DOHH2 (cell line): ENCODE measurements around the gene FBXO39.

Experiments
- H3F3A ChIP-seq: fragments of 200-600 bp; sonication (generic), shearing (Covaris generic); 2 replicates; pipeline ENCODE4 v1.6.0; 2016; ENCODE audit warnings: antibody characterized with exemption, mild to moderate bottlenecking; ENCODE audit not compliant: control insufficient read depth, insufficient read depth
- H3K27ac ChIP-seq: fragments of 200-600 bp; sonication (generic); 2 replicates; pipeline ENCODE4 v1.5.1; 2014; ENCODE audit warnings: low read depth, mild to moderate bottlenecking, low read length, moderate library complexity
- H3K27me3 ChIP-seq: fragments of 200-600 bp; sonication (generic); 2 replicates; pipeline ENCODE4 v1.6.1; 2014; ENCODE audit warnings: mild to moderate bottlenecking, low read length, mixed read lengths; ENCODE audit not compliant: control insufficient read depth
- H3K36me3 ChIP-seq: fragments of 200-600 bp; sonication (generic); 2 replicates; pipeline ENCODE4 v1.6.1; 2014; ENCODE audit warnings: mild to moderate bottlenecking, low read length, moderate library complexity, mixed read lengths; ENCODE audit not compliant: control insufficient read depth
- H3K4me1 ChIP-seq: fragments of 200-600 bp; sonication (generic); 2 replicates; pipeline ENCODE4 v1.6.1; 2014; ENCODE audit warnings: mild to moderate bottlenecking, low read length, mixed read lengths; ENCODE audit not compliant: control insufficient read depth
- H3K4me2 ChIP-seq: fragments of 200-600 bp; sonication (generic); 2 replicates; pipeline ENCODE4 v1.6.0; 2014; ENCODE audit warnings: mild to moderate bottlenecking, low read length, moderate library complexity
- H3K4me3 ChIP-seq: fragments of 200-600 bp; sonication (generic); 2 replicates; pipeline ENCODE4 v1.5.1; 2014; ENCODE audit warnings: mild to moderate bottlenecking, low read length, mixed read lengths
- H3K79me2 ChIP-seq: fragments of 200-600 bp; sonication (generic); 2 replicates; pipeline ENCODE4 v1.6.1; 2014; ENCODE audit warnings: mild to moderate bottlenecking, low read length, mixed read lengths; ENCODE audit not compliant: control insufficient read depth
- H3K9me2 ChIP-seq: fragments of 200-600 bp; sonication (generic); replicated peaks from 2 replicates; pipeline ENCODE4 v1.6.1; 2014; ENCODE audit warnings: mild to moderate bottlenecking, low read length, mixed read lengths; ENCODE audit not compliant: control insufficient read depth
- H3K9me3 ChIP-seq: fragments of 200-600 bp; sonication (generic); 2 replicates; pipeline ENCODE4 v1.6.1; 2014; ENCODE audit warnings: antibody characterized with exemption, low read length, mixed read lengths; ENCODE audit not compliant: control insufficient read depth, insufficient read depth
- H4K20me1 ChIP-seq: fragments of 200-600 bp; sonication (generic); 2 replicates; pipeline ENCODE4 v1.6.0; 2014; ENCODE audit warnings: low read depth, mild to moderate bottlenecking, antibody characterized with exemption, low read length, moderate library complexity; ENCODE audit not compliant: control insufficient read depth, insufficient read depth
- CTCF ChIP-seq: fragments of 200-600 bp; sonication (generic); IDR thresholded peaks from one replicate; pipeline ENCODE4 v1.5.1; 2014; ENCODE audit warnings: antibody characterized with exemption, mild to moderate bottlenecking, low read depth, low read length; ENCODE audit not compliant: poor library complexity, severe bottlenecking
- EZH2phosphoT487 ChIP-seq: fragments of 200-600 bp; sonication (generic); IDR thresholded peaks from 2 replicates; pipeline ENCODE4 v1.6.1; 2017; ENCODE audit warnings: borderline replicate concordance, mild to moderate bottlenecking, antibody characterized with exemption, low read length, moderate library complexity, mixed read lengths

The FBXO39 gene

GRCh38 chr17:6755281-6755680 lies 20.7 kb upstream of the FBXO39 start:
- H3K79me2 ChIP-seq = no peaks in the 10 kb centered on the region
- no peak overlapping the region for H3K27ac ChIP-seq
- H3K9me2 ChIP-seq = no peaks in the 10 kb centered on the region
- no peak for TF ChIP-seq EZH2phosphoT487
- TF ChIP-seq CTCF = no peak
- no peak overlapping the region for H3K4me2 ChIP-seq
- H3K4me1 ChIP-seq = no peaks in the 10 kb centered on the region
- H3K4me3 ChIP-seq = no peak overlapping the region
- H4K20me1 ChIP-seq = no peaks in the 10 kb centered on the region
- H3K9me3 ChIP-seq = no peaks in the 10 kb centered on the region
- H3F3A ChIP-seq = no peaks in the 10 kb centered on the region
- H3K36me3 ChIP-seq = no peaks in the 10 kb centered on the region
- H3K27me3 ChIP-seq = peaks cover 19% of the 10 kb centered on the region

- no peak within 1 kb of the TSS for H3K27ac ChIP-seq
- H3K4me3 ChIP-seq = no peak within 1 kb of the TSS
- peak within 1 kb of the TSS; percentile 31 for H3K4me2 ChIP-seq
- H4K20me1 ChIP-seq = no peaks in the 10 kb centered on the region
- H3K9me3 ChIP-seq = no peaks in the 10 kb centered on the region
- no peaks in the 10 kb centered on the region for H3F3A ChIP-seq
- no peaks in the 10 kb centered on the region for H3K79me2 ChIP-seq
- H3K4me1 ChIP-seq = no peaks in the 10 kb centered on the region
- no peaks in the 10 kb centered on the region for H3K36me3 ChIP-seq
- peaks cover 19% of the 10 kb centered on the region for H3K27me3 ChIP-seq
- no peak for TF ChIP-seq CTCF
- H3K9me2 ChIP-seq = no peaks in the 10 kb centered on the region
Observed at GRCh38 chr17:6755731-6756184, 20.3 kb upstream of the FBXO39 start, which contains the start of gene XAF1. TSS of gene XAF1 (plus strand) at chr17:6756046. CDS start at chr17:6756079, 33 bp downstream.

- Histone ChIP-seq H3K9me3 (no peaks in the 10 kb centered on the region), H3K4me2 (no peak overlapping the region), H3K4me1 (no peaks in the 10 kb centered on the region), H3K27ac (no peak overlapping the region), H3K36me3 (no peaks in the 10 kb centered on the region), H3K27me3 (peaks cover 19% of the 10 kb centered on the region), H4K20me1 (no peaks in the 10 kb centered on the region), H3K4me3 (no peak overlapping the region), H3K79me2 (no peaks in the 10 kb centered on the region), H3K9me2 (no peaks in the 10 kb centered on the region), H3F3A (no peaks in the 10 kb centered on the region)
- TF ChIP-seq CTCF (no peak), EZH2phosphoT487 (no peak)
Observed at GRCh38 chr17:6756425-6757031, 19.5 kb upstream of the FBXO39 start.
